Measurements from ENCODE around the gene GOLGA6L1. TPM values are rescaled to one million over a fixed set of nuclear protein-coding genes. Genes with fewer than 3 reads are reported as not detected.

The GOLGA6L1 gene
- total and polyA plus RNA-seq, 2 of the 8 experiments (the other 6 are each of a cell fraction or from before 2014, with no cell fraction given), result not detected

DNA sequence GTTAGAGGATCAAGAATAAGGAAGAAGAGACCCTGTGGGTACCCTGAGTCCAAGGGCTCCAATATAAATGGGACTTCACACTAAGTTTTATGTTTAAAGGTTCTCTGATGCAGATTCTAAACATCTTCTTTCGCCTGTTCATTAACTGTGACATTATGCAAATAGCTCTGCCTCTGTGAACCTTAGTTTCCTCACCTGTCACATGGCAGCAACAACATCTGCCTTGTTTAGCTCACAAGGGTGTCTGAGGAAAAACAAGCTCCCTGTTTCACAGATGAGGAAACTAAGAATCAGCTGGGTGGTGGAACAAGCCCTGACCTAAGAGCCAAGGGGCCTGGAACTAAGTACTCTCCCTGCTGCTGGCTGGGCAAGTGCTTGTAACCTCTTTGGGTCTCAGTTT is 40.8 kb downstream of the GOLGA6L1 start (continued):
- no peak for TF ChIP-seq NANOG (IDR thresholded peaks at IDR 0.05; ENCODE audit: insufficient read depth, low read depth, low read length, poor library complexity, severe bottlenecking)
- TF ChIP-seq TAF7 (optimal IDR thresholded peaks at IDR 0.05; ENCODE audit: borderline replicate concordance, low read depth, low read length), result no peak
- no peak for TF ChIP-seq ASH2L (IDR thresholded peaks at IDR 0.05; ENCODE audit: low read length)
- no peak for TF ChIP-seq PHF8 (conservative IDR thresholded peaks at IDR 0.05; ENCODE audit: low read depth, low read length)
- no peak for TF ChIP-seq NRF1 (IDR thresholded peaks at IDR 0.05; ENCODE audit: low read depth, low read length)
- TF ChIP-seq, protein P1, sequence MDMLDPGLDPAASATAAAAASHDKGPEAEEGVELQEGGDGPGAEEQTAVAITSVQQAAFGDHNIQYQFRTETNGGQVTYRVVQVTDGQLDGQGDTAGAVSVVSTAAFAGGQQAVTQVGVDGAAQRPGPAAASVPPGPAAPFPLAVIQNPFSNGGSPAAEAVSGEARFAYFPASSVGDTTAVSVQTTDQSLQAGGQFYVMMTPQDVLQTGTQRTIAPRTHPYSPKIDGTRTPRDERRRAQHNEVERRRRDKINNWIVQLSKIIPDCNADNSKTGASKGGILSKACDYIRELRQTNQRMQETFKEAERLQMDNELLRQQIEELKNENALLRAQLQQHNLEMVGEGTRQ (IDR thresholded peaks at IDR 0.05; ENCODE audit: low read length), result no peak

Data from H1 (cell line).